ENCODE measurements around the gene PEAR1.

Gene PEAR1

DNA sequence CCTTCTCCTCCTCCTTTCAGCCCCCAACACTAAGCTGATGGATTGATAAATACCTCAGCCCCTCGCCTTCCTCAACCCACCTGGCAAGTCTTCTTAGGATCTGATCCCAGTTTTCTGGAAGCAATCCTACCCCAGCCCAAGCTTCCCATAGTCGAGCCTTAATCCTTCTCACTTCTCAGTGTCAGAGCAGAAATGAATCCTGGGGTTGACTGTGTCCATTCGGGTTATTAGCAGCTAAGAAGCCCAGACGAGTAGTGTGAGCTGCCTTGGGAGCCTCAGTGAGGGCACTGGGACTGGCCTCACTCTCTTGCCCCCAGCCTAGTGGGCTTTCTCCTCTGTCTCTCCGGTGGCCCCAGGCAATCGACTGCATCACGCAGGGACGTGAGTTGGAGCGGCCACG is 12.4 kb upstream of the PEAR1 start:
- FAIRE-seq = no peak
- no peak for DNase-seq (ENCODE audit: insufficient read length, low spot score)

DNA sequence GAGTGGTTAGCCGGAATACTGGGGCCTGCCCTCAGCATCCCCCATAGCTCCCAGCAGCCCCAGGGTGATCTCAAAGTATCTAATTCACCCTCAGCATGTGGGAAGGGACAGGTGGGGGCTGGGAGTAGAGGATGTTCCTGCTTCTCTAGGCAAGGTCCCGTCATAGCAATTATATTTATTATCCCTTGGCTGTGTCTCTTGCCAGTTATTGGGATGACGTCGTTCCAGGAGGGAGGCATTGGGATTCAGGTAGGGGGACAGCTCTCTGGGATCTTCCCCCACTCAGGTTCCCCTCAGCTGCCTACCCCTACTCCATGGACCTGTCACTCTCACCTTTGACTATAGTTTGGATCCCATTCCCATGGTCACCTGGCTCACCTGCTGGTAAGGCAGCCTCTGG is 11.9 kb upstream of the PEAR1 start:
- DNase-seq (ENCODE audit: insufficient read length, low spot score) (no peak), FAIRE-seq (no peak)

DNA sequence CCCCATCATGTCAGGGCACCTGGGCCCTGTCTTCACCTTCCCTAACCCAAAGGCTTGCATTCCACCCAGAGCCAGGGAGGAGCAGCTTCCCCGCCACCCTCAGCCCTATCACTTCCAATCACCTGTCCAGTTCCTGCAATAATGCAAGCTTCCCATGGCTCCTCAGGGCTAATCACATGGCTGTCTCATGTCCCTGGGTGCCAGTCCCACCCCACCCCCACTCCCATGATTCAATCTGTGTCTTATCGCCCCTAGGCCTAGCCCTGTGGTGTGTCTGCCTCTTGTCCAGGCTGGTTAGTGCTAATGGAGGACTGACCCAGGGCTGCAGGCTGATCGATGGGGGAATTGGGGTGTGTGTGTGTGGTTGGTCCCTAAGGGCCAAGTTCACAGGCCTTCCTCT is 11.0 kb upstream of the PEAR1 start:
- DNase-seq (ENCODE audit: insufficient read length, low spot score) = no peak
- no peak for FAIRE-seq

DNA sequence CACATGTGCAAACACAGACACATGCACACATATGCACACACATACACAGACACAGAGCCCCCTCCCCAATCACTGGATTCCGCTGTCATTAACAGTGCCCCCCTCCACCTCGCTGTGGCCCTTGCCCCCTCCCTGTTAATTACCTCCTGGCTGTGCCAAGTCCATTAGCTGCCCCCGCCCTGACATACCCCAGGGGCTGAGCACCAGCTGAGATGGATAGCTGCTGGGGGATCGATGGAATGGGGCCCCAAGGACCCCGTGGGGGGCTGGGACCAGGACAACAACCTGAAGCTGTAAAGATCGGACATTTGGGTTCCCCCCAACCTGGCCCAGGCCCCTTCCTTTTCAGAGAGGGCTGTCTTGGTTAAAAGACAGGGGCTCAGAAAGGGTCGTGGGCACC is 9.6 kb upstream of the PEAR1 start:
- DNase-seq (ENCODE audit: insufficient read length, low spot score) (no peak), FAIRE-seq (no peak)

DNA sequence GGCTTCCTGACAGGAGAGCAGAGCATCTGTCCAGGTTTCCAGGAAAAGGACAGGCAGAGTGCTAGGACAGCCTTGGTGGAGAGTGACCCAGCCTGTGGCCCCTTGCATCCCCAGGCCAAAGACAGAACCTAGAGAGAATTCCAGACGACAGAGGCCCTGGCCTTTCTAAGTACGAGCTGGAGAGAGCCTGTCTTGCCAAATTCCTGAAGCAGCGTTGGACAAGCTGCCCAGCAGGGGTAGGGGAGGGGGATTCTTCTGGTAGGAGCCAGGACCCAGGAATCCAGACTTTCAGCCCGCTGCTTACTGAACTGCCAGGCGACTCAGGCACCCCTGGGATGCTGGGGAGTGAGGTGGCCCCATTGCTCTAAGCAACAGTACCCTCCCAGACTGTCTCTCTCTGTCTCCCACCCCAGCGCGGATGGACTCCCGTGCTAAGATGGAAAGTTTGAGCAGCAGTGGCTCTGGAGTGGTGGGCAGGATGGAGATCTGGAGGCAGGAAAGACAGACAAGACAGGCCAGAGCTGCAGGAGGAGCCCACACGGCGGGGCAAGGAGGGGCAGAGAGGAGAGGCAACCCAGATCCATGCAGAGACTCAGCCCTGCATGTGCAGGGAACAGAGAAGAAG is 8.8 kb upstream of the PEAR1 start:
- no peak for DNase-seq (ENCODE audit: insufficient read length, low spot score)
- FAIRE-seq = no peak

DNA sequence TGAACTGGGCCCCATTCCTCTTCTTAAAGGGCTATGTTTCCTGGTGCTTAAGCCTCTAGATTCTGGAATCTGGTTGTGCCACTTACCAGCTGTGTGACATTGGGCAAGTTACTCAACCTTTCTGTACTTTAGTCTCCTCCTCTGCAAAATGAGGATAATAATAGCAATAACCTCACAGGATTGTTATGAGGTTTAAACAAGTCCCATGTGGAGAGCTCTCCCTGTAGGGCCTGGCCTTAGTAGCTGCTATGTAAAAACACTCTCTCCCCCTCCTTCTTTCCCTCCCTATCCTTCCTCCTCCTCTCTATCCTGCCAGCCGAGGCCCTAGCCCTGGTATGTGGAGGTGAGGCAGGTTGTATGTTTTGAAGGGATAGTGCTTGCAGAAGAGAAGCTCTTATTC is 8.2 kb upstream of the PEAR1 start:
- DNase-seq (ENCODE audit: insufficient read length, low spot score) = no peak
- FAIRE-seq = no peak

DNA sequence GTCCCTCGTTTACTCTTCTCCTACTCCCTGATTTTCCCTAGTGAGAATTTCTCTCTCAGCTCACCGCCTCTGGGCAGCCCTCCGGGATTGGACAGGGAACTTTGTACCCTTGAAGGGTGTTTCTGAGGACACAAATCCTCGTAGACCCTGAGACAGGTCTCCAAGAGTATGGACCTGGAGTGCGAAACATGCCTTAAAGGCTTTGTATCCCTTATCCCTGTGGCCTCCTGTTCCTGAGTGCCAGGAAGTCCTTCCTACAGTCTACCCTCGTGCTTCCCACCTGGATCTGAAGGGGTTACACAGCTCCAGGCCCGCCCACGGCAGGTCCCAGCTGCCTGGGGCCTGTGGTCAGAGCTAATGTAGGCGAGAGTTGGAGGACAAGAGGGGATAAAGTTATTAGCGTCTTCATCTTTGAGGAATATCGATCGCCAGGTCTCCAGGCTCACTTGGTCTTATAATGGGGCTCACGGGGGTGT is 7.6 kb upstream of the PEAR1 start:
- FAIRE-seq (no peak), DNase-seq (ENCODE audit: insufficient read length, low spot score) (no peak)

DNA sequence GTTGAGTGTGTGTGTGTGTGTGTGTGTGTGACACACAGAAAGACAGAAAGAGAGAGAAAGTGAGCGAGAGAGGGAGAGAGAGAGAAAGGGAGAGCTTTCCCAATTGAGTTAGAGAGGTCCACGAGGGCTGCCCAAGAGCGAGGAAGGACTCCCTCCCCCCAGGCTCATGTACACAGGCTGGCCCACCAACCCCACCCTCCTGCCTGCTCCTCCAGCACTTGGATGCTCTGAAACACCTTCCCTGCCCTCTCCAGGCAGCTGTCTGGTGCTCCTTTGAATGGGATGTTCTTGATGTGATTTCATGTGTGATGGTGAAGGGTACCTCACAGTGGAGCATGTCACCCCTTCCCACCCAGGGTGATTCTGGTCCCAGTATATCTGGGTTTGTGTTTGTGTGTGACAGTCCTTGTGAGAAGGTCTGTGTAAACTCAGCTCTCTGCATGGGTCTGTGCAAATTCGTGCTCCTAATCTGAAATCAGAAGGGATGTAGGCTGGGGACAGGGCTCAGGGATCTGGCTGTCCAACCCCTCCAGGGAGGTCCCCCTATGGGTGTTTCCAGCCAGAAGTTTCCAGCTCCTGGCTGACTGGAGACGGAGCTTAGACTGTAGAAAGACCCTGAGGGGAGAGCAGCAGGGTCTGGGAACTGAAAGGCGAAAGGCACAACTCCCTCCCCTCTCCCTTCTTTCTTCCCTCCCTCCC is 6.8 kb upstream of the PEAR1 start:
- no peak for FAIRE-seq
- DNase-seq (ENCODE audit: insufficient read length, low spot score) = no peak

DNA sequence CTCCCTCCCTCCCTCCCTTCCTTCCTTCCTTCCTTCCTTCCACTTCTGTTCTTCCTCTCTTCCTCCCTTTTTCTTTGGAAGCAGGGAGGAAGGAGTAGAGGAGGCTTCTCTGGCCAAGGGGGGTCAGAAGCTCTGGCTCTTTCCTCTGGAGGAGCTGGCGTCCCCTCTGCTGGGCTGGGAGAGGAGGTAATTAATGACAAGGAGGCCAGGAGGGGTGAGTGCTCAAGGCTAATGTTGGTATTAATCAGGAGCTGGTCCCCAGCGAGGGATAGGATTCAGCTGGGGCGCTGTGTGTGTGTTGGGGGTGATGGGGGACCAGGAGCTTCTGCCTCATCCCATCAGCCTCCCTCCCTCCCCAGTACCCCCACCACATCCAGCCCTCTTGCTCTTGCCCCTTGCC is 6.2 kb upstream of the PEAR1 start:
- FAIRE-seq = no peak
- no peak for DNase-seq (ENCODE audit: insufficient read length, low spot score)

DNA sequence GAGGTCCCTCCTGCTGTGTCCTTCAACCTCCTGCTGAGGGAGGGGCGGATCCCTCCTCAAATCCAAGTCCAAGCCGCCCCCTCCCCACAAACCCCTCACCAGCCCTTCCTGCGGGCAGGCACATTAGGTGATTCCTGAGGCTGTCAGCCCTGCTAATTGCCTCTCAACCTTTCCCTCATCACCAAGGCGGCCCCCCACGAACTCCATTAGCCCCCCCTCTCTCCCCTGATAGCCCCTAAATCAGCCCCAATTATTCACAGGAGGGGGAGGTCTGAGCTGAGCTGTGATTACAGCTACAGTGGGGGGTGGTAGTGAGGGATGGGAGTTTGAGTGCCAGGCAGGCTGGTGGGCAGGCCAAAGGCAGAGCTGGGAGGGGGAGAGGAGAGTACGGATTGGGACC is 5.8 kb upstream of the PEAR1 start:
- FAIRE-seq (no peak), DNase-seq (ENCODE audit: insufficient read length, low spot score) (no peak)

DNA sequence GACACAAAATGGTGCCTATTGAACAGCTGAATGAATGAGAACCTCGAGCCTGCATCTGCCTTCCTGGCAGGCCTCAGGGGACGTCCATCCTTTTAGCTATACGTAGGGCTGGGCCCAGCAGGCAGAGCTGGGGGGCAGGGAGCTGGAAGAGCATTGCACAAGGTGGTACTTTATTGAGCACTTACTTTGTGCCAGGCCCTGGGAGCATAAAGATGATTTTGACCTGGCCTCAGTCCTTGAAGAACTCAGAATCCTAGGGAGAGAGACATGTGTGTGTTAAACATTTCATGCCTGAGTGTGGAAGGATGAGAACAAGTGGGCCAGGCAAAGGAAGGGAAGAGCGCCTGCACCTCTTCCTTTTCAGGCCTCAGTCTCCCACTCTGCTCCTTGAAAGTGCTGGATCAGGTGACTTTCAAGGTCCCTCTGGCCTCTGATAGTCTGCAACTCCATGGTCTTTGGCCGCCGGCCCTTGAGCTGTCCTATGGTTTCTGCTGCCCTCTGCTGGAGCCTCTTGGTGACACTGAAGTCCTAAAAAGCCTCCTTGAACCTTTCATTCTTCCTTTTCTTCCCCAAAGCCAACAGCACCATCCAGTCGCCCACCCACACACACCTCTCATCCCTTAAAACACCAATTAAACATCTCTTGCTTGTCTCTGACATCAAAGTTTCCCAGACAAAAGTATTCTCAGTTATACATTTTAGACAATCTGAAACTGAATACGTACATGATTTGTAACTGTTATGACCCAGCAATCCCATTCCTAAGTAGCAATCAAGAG is 3.5 kb upstream of the PEAR1 start:
- peak; percentile 77 for DNase-seq (ENCODE audit: insufficient read length, low spot score)
- FAIRE-seq = no peak

DNA sequence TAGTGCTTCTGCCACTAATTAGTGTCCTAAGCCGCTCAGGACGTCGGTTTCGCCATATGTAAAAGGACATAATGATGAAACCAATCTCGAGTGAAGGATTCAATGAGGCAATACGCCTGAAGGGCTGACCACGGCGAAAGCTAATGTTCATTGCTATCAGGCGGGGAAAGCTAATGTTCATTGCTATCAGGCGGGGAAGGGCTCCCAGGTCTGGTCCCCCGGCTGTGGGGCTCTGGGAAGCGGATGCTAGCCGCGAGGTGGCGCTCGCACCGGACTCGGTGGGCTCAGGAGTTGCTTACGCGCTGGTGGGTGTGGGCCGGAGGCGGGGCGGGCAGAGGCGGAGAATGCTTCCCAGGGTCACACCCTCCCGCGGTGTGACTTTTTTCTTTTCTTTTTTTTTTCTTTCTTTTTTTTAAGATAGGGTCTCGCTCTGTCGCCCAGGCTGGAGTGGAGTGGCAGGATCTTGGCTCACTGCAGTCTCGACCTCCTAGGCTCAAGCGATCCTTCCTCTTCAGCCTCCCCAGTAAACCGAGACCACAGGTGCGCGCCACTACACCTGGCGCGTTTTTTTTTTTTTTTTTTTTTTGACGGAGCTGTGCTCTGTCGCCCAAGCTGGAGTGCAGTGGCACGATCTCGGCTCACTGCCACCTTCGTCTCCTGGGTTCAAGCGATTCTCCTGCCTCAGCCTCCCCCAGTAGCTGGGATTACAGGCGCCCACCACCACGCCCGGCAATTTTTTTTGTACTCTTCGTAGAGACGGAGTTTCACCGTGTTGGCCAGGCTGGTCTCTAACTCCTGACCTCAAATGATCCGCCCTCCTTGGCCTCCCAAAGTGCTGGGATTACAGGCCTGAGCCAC is 1.1 kb upstream of the PEAR1 start:
- peak; percentile 81 for DNase-seq (ENCODE audit: insufficient read length, low spot score)
- FAIRE-seq = no peak

DNA sequence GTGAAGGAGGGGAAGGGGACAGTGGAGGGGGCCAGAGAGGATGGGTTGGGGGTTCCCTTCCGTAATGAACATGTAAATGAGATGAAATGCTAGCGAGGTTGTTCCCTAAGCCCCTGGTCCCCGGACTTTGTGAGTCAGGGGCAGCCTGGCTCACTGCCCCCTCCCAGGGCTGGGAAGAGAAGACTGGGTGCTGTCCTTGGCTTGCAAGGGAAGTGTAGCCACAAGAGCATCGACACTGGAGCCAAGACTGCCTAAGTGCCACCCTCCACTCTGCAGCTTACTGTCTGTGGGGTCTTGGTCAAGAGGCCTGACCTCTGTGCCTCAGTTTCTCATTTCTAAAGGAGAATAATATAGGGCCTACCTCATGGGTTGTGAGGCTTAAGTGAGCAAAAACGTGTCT is 483 bp downstream of the PEAR1 start:
- DNase-seq (ENCODE audit: insufficient read length, low spot score) (no peak), FAIRE-seq (no peak)

DNA sequence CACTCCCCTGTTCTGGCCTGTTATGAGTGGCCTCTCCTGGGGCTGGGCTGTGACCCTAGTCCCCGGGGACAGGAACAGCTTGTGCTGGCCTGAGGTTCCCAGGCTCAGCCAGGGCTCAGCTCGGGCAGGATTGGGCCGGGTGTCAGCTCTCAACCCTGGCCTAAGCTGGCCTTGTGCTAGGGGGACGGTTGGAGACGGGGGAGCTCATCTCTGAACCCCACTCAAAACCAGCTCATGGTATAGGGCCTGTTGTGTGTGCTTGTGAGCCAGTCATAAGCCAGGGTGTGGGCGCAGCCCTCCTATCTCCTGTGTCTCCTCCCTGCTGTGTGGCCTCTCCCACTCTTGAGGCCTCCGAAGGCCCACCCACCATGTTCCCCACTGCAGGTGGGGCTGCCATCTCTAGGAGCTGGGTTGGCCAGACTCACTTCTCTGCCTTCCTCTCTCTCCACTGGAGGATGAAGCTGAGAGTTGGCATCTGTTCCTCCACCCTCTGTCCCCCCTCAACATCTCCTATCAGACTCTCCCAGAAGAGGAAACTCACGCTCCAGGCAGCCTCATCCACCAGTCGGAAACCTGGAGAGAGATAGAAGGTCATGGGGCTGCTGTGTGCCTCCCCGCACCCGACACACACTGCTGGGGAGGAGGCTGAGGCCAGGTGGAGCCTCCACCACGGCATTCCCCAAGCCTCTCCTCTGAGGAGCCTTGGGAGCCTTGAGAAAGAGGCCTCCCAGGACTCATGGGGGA is 1.4 kb downstream of the PEAR1 start:
- no peak for DNase-seq (ENCODE audit: insufficient read length, low spot score)
- no peak for FAIRE-seq

DNA sequence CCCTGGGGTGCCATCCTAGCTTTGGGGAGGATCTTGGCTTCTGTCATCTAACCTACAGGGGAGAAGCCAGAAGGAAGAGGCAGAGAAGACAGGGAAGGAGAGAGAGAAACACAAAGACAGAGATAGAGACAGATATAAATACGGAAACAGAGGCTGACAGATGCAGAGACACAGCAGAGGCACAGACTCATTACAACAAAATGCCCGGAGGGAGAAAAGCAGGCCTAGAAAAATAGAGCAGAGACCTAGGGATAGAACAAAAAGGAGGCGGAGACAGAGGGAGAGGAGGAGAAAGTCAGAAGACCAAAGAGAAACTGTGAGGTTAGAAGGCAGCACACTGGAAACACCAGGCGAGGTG is 1.9 kb downstream of the PEAR1 start:
- FAIRE-seq = no peak
- no peak for DNase-seq (ENCODE audit: insufficient read length, low spot score)

DNA sequence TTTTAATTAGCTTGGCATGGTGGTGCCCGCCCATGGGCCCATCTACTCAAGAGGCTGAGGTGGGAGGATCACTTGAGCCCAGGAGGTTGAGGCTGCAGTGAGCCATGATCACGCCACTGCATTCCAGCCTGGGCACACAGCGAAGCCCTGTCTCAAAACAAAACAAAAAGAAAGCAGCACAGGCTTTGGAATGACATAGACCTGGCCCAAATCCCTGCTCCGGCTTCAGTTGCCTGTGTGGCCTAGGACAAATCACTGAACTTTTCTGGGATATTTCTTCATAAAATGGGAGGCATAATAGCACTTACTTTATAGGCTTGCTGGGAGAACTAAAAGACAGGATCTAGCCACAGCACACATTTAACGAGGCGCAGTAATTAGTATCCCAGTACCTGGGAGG is 2.4 kb downstream of the PEAR1 start:
- FAIRE-seq (no peak), DNase-seq (ENCODE audit: insufficient read length, low spot score) (no peak)

DNA sequence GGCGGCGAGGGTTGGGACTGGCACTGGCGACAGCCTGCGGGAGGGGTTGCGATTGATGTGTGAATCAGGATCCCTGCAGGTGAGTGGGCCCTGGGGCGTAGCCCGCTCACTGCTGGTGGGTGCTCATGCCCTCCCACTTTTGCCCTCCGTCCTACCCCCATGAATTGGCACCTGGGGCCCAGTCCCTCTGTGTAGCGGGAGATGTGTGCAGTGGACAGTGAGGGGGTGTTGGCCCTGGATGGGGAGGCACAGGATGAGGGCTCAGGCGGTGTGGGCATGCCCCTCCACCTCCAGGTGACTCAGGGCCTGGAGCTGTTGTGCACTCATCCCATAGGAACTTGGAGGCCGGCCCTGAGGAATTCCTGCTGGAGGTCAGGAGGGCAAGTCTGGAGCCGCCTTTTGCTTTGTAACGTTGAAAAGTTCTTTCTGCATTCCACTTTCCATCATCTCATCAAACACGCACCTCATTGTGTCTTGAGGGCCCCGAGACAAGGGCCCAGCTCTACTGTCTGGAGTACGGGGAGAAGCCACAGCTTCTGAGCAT is 3.0 kb downstream of the PEAR1 start:
- FAIRE-seq (peak; percentile 65), DNase-seq (ENCODE audit: insufficient read length, low spot score) (peak; percentile 90)

DNA sequence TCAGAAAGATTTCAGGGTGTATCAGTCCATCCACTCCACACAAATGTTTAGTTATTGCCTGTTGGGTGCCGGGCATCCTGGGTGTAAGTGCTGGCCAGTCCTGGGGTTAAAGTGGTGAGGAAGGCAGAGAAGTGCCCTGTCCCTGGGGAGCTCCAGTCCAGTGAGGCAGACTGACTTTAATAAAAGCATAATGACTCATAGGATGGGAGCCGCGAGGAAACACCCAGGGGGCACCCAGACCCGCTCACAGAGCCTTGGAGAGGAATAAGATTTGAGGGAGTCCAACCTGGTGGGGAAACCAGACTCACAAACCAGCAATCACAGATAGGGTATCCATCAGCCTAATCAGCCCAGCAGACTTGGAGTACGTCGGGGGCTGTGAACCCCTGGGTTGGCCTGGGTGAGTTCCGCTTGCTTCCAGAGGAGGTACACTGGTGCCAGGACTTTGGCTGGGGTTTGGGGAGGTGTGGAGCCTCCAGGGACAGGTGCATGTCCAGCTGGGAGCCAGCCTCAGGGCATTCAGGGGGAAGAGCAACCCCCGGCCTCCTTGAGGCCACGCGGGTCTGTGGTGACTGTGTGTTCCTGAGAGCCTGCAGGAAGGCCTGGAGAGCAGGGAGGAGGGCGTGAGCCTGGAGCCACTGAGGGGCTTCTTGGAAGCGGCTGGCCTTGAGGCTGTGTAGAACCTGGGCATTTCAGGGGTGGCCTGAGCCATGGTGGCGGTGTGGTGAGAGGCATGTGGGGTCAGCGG is 3.7 kb downstream of the PEAR1 start:
- DNase-seq (ENCODE audit: insufficient read length, low spot score) = peak; percentile 55
- FAIRE-seq = no peak

DNA sequence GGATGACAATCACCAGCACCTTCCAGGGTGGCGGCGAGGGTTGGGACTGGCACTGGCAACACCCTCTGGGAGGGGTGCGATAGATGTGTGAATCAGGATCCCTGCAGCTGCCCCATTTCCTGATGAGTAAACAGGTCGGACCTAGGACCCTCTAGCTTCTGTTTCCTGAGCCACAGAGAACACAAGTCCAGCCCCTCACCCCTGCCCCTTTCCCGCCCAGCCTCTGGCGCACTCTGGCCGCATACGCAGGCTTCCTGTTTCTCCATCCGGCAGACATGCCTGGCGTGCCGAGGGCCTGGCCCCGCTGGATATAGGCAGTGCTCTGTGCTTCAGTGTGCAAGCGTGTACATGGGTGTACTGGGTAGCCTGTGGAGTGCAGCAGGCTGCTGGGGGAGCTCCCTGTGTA is 4.6 kb downstream of the PEAR1 start:
- peak; percentile 49 for FAIRE-seq
- DNase-seq (ENCODE audit: insufficient read length, low spot score) = peak; percentile 57
